Measurements from ENCODE around the gene WDR64.

WDR64 gene

DNA sequence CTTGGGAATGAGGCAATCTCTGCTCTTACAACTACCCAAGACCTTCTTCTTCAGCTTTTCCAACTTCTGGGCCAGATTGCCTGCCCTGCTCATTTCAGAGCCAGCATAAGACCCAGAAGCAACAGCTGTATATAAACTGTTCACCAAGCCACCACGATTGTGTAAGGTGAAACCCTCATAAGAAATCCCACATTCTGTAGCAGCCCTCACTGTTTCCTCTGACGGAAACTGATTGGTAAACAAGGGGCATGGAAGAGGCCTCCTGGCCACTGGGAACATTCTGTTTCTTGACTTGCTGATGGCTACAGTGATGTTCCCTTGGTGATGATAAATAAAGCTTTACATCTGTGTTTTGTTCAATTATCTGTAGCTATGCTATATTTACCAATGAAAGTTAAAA, 156.2 kb downstream of the WDR64 start:
- H3K4me3 ChIP-seq (ENCODE audit: low read depth, low read length): no peak overlapping the region
- no peak for TF ChIP-seq CTCF (conservative IDR thresholded peaks at IDR 0.05; ENCODE audit: low read depth, low read length)
- peak; percentile 95 for DNase-seq (ENCODE audit: low read depth)

DNA sequence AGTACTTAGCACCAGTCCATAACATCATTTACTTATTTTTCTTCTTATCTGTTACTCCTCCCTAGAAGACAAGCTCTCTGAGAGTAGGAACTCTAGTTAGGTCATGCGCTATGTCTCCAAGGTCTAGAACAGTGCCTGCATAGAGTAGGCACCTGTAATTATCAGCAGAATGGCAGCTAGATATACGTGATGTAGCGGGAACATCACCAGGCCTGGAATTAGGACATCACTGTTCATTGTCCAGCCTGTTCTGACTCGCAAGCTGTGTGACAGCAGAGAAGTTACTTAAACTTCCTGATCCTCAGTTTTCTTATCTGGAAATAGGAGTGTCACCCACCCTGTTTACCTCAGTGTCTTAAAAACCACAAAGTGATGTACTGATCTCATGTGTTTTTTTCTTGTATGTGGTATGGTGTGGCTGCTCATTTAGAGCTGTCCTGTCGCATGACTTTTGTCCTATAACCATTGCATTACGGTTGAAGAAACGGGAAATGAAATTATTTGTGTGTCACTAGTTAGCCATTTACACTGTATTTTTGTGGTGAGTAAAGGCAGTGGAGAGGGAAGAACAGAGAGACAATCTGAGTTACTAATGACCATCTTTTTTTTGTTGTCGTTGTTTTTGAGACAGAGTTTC, 158.8 kb downstream of the WDR64 start:
- no peak overlapping the region for H3K4me3 ChIP-seq (ENCODE audit: low read depth, low read length)
- no peak for DNase-seq (ENCODE audit: low read depth)
- TF ChIP-seq CTCF (conservative IDR thresholded peaks at IDR 0.05; ENCODE audit: low read depth, low read length): no peak

GRCh38 chr1:241813768-241814320, 161.8 kb downstream of the WDR64 start:
- no peak for TF ChIP-seq CTCF (conservative IDR thresholded peaks at IDR 0.05; ENCODE audit: low read depth, low read length)
- DNase-seq (ENCODE audit: low read depth): peak; percentile 55
- H3K4me3 ChIP-seq (ENCODE audit: low read depth, low read length): peak overlapping the region; percentile 2

GRCh38 chr1:241816008-241816407, 163.9 kb downstream of the WDR64 start:
- TF ChIP-seq CTCF (conservative IDR thresholded peaks at IDR 0.05; ENCODE audit: low read depth, low read length): no peak
- H3K4me3 ChIP-seq (ENCODE audit: low read depth, low read length): no peak overlapping the region
- peak; percentile 33 for DNase-seq (ENCODE audit: low read depth)

DNA sequence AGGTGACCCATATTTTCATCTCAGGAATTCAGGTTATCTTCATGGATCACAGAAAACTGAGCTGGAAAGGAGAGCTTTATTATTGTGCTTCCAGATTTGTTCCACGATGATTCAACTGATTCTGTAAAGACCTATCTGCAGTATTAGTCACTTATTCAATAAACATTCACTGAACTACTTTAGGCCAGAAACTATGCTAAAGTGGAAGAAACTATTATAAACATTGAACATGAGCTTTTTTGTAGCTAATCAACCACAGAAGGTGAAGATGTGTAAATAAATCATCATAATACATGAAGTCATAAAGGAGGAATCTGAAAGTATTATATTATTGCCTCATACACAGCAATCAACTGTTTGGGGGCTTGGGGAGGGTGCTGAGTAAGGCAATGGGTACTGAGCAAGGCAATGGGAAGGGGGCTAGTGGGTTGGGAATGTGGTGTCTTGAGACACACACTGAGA, 165.3 kb downstream of the WDR64 start:
- peak; percentile 88 for DNase-seq (ENCODE audit: low read depth)

DNA sequence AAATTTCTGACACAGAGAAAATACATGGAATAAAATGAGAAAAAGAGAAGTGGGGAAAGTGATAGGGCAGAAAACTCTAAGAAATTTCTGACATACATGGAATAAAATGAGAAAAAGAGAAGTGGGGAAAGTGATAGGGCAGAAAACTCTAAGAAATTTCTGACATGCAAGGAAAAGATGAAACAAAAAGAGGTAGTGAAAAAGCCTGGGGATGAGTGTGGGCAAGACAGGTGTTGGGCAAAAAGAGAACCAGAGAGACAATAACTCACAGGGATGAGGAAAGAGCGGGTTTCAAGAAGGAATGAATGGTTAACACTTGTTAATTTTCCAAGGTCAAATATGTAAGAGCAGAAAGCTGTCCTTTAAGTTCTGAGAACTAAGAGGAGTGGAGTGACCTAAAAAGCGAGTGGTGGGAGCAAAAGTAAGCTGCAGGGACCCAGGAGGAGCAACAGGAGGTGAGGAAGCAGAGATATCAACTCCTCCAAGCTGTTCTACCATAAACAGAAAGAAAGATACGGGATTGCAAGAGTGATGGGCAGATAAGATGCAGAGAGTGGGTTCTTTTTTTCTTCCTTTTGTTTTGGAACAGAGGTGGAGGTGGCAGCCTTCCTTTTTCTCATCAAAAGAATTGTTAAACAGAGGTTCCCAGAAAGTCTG, 166.0 kb downstream of the WDR64 start:
- H3K4me3 ChIP-seq (ENCODE audit: low read depth, low read length): no peak overlapping the region
- no peak for TF ChIP-seq CTCF (conservative IDR thresholded peaks at IDR 0.05; ENCODE audit: low read depth, low read length)
- no peak for DNase-seq (ENCODE audit: low read depth)

More for the DNA sequence above, 165.3 kb downstream of the WDR64 start:
- no peak overlapping the region for H3K4me3 ChIP-seq (ENCODE audit: low read depth, low read length)
- no peak for TF ChIP-seq CTCF (conservative IDR thresholded peaks at IDR 0.05; ENCODE audit: low read depth, low read length)
